Posterior vena cava (tissue), 2 donors: ENCODE measurements around the gene C6orf163. TPM values are rescaled to one million over a fixed set of nuclear protein-coding genes. Genes with fewer than 3 reads are reported as not detected.

Experiments used
- DNase-seq: peaks from one replicate; pipeline ENCODE4 v3.0.0-alpha.2; 2020; ENCODE audit warnings: low spot score
- intact Hi-C, 2 donors: fragments of 100-400 bp; cut with DNase I; formaldehyde crosslinking; loops; one replicate each; pipeline versions ENCODE4 v1.14.1 to v1.14.2; 2022 to 2023
- total RNA-seq, 2 donors: library from RNA; stranded (reverse); fragmentation: NEBNext Ultra II Directional; extraction: Animal tissue kit (Norgen Biotek cat#: 25700); gene quantifications; one replicate each; pipeline ENCODE4 v1.2.1, GENCODE V29; 2021
- donor health status: DM: yes; HTN: yes; CAD: no.
- donor health status: DM: yes; HTN: yes; CAD: no.

The C6orf163 gene
- total RNA-seq, 2 donors from 2014 or later: 2.7 to 3.5 TPM

DNA sequence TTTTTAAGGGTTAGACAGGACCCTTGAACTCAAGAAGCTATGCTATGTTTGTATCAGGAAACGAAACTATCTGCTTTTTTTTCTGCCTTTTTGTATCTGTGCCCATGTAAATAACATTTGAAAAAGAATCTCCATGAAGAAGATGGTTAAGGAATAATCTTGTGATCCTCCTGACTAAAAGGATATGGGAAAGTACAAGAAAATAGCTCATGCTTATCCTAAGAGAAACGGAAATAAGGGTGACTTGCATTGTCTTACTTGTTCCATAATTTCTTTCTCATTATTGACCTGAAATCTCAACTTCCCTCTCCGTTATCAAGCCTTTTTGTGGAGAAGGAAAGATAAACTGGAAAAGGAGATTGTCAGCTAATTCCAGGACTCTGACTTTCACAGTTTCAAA, 57.2 kb downstream of the C6orf163 start:
- intact Hi-C loops: no loop called here
- no peak for DNase-seq

DNA sequence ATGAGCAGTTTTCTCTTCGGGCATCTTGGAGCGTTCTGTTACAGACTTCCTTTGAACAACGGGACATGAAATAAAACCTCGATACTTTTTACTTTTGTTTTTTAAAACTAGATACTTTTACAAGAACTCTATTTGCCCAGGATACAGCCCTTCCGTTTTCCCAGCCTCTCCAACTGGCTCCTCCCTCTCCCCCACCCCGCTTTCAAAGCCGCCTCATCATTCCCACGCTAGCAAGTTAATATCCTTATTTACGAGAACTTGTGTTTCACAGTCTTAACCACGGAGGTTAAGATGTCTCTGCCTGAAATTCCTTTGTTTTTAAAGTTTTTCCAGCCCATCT, 62.9 kb downstream of the C6orf163 start:
- no peak for DNase-seq

DNA sequence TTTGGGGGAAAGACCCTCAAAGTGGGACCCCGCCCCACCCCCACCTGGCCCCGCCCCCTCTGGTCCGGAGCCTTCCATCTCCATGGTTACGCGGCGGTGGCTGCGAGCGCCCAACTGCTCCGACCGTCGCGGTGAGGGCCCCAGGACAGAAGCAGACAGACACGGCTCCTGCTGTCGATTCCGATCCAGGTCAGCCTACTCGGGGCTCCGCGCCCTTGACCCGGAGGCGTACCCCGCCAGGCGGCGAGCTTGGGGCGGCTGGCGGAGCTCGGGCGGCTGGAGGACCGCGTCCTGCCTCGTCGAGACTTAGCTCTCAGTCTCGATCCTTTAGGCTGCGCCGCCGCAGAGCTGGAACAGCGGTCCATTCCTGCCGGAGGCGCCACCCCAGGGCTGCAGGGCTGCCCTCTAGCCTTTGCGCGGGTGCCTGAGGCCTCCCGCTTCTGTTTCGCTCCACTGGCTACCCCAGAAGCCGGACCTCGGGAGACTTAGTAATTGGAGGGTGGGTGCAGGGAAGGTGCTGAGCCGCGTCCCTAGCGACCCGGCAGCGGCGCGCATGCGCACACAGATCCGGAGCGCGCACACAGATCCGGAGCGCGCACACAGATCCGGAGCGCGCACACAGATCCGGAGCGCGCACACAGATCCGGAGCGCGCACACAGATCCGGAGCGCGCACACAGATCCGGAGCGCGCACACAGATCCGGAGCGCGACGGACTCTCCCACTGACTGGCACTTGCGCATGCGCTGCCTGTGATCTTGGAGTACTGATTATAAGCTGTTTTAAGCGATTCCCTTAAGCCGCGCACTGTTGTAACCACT, 63.5 kb downstream of the C6orf163 start, which contains the start of gene CFAP206:
Gene CFAP206 (plus strand): TSS at position 72 of the 820 bp plus-strand sequence. CDS start 1,868 bp downstream, outside the sequence.
- peak; percentile 94 for DNase-seq
- intact Hi-C loops: no loop called here

More for the DNA sequence above, 62.9 kb downstream of the C6orf163 start:
- intact Hi-C loops: no loop called here

DNA sequence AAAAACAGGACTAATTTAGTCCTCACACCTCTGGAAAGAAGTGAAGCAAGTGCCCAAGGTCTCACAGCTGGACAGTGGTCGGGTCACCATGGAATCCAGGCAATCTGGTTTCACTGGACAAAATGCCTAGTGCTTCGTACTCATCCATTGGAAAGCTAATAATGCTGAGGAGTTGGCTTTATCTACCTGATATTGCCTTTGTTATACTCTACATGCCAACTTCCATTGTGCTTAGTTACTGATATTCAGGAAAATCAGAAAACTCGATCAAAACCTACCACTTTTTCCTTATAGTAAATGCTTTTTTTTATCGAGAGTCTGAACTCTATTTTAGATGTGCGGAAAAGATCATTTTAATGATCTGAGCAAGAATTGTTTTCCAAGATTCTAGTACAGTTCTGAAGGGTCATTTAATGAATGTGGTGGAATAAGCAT, 64.1 kb downstream of the C6orf163 start:
- DNase-seq: no peak
- intact Hi-C loops: no loop called here

Other genes starting within 250 kb of the C6orf163 start
- gene CGA, start 249.7 kb upstream of the C6orf163 start, total RNA-seq: not detected
- gene ZNF292, start 189.2 kb upstream of the C6orf163 start, total RNA-seq: 10 to 100 TPM; 46.5 to 61.2 TPM
- 10 to 100 TPM in 1 of 2 donors, 1 to 10 TPM in 1; 9.9 to 12.0 TPM for gene SMIM8, start 22.2 kb upstream of the C6orf163 start, total RNA-seq
- gene GJB7, start 15.5 kb upstream of the C6orf163 start, total RNA-seq: not detected
- gene CFAP206, start 63.2 kb downstream of the C6orf163 start, total RNA-seq: under 1 TPM in 1 of 2 donors, not detected in 1; 0.48 TPM
- gene SLC35A1, start 128.2 kb downstream of the C6orf163 start, total RNA-seq: 10 to 100 TPM; 19.4 to 25.9 TPM
- 10 to 100 TPM; 40.1 to 40.9 TPM for gene RARS2, start 245.2 kb downstream of the C6orf163 start, total RNA-seq
- gene ORC3, start 245.3 kb downstream of the C6orf163 start, total RNA-seq: 10 to 100 TPM; 16.0 to 18.3 TPM